Epithelial cell of proximal tubule (primary cell): ENCODE measurements around the gene DAAM2. TPM values are rescaled to one million over a fixed set of nuclear protein-coding genes. Genes with fewer than 3 reads are reported as not detected.

Experiments
- DNase-seq: peaks from one replicate; pipeline ENCODE4 v3.0.0-alpha.2; 2011; ENCODE audit warnings: low read depth
- H3K4me3 ChIP-seq: 2 replicates; pipeline ENCODE4 v1.5.1; 2011; ENCODE audit warnings: low read depth, mild to moderate bottlenecking, low read length
- CTCF ChIP-seq: conservative IDR thresholded peaks from 2 replicates; pipeline ENCODE4 v1.5.1; 2012; ENCODE audit warnings: low read depth, mild to moderate bottlenecking, low read length
- total RNA-seq: library from RNA; depleted of rRNA; stranded (reverse); fragments of >200 nt; gene quantifications from 2 replicates; pipeline ENCODE4 v1.2.3, GENCODE V29; 2015

Gene DAAM2
- 0.35 and 0.87 TPM in 2 replicates for total RNA-seq

GRCh38 chr6:39791850-39792539 is at the start of gene DAAM2:
Gene DAAM2 (plus strand): TSS chr6:39792376. CDS start chr6:39856303, 63,927 bp downstream.
- peak; percentile 29 for TF ChIP-seq CTCF
- peak within 1 kb of the TSS; percentile 60 for H3K4me3 ChIP-seq
- DNase-seq = no peak

GRCh38 chr6:39746795-39747194 is 45.4 kb upstream of the DAAM2 start:
- H3K4me3 ChIP-seq = no peak overlapping the region
- TF ChIP-seq CTCF = no peak
- no peak for DNase-seq

GRCh38 chr6:39752835-39753724 is 39.1 kb upstream of the DAAM2 start:
- no peak for TF ChIP-seq CTCF
- DNase-seq = no peak
- H3K4me3 ChIP-seq = no peak overlapping the region

- no peak overlapping the region for H3K4me3 ChIP-seq
- no peak for TF ChIP-seq CTCF
- no peak for DNase-seq
Observed at GRCh38 chr6:39753725-39754045, 38.5 kb upstream of the DAAM2 start.

- no peak for DNase-seq
- H3K4me3 ChIP-seq = no peak overlapping the region
- no peak for TF ChIP-seq CTCF
Observed at GRCh38 chr6:39754514-39755115, 37.6 kb upstream of the DAAM2 start.

GRCh38 chr6:39755231-39755630 is 36.9 kb upstream of the DAAM2 start:
- DNase-seq = no peak
- no peak for TF ChIP-seq CTCF
- H3K4me3 ChIP-seq = no peak overlapping the region
